Left colon (tissue), 2 donors: ENCODE results near the gene DPPA3. TPM values are rescaled to one million over a fixed set of nuclear protein-coding genes. Genes with fewer than 3 reads are reported as not detected.
"Not testable (repeated sequence)": the region's sequence is repeated elsewhere in the genome, so short reads cannot be mapped to it uniquely, and the experiment has no call there.

Experiments
- ATAC-seq: fragments of 200-7000 bp; cut with Tn5 transposase; one replicate; pipeline ENCODE4 v1.9.1; 2020; ENCODE audit warnings: mild to moderate bottlenecking, moderate library complexity
- DNase-seq, 2 donors: peaks; one replicate each; pipeline ENCODE4 v3.0.0-alpha.2; 2020
- intact Hi-C, 2 donors: fragments of 100-400 bp; cut with DNase I in 1 of 2; cut with micrococcal nuclease in 1 of 2; formaldehyde crosslinking; loops; one replicate each; pipeline versions ENCODE4 v1.11.2 to v1.14.0; 2022; cut with DNase I, micrococcal nuclease
- long read RNA-seq: library from polyadenylated mRNA; unstranded; transcript quantifications from one replicate; pipeline ENCODE4 v2.0.0, GENCODE V29; 2021
- total RNA-seq, 2 donors: library from RNA; stranded (reverse); fragmentation: NEBNext Ultra II Directional; extraction: Animal tissue kit (Norgen Biotek cat#: 25700); gene quantifications; one replicate each; pipeline ENCODE4 v1.2.1, GENCODE V29; 2021
- donor health status: DM: no; HTN: no; CAD: no.
- donor health status: DM: yes; HTN: yes; CAD: no.

DPPA3 gene
- not detected for total RNA-seq
- long read RNA-seq = 0 reads

GRCh38 chr12:7711133-7711532 lies at the start of gene DPPA3:
TSS of gene DPPA3 (plus strand) at chr12:7711433. CDS start at chr12:7711571, 138 bp downstream.
- intact Hi-C loops = no loop called here
- DNase-seq (no peak), ATAC-seq (no peak)

- intact Hi-C loops = no loop called here
- ATAC-seq (no peak), DNase-seq (no peak)
Measured at GRCh38 chr12:7661741-7662140, 49.5 kb upstream of the DPPA3 start.

- intact Hi-C loops = no loop called here
- DNase-seq = no peak
- ATAC-seq = peak; percentile 84
Measured at GRCh38 chr12:7666595-7666994, 44.6 kb upstream of the DPPA3 start.

- no peak for DNase-seq
- peak; percentile 20 for ATAC-seq
- intact Hi-C loops = no loop called here
Measured at GRCh38 chr12:7667125-7667524, 44.1 kb upstream of the DPPA3 start.

- DNase-seq = no peak
- no peak for ATAC-seq
Measured at GRCh38 chr12:7668171-7668570, 43.1 kb upstream of the DPPA3 start.

GRCh38 chr12:7675455-7675854 lies 35.8 kb upstream of the DPPA3 start:
- DNase-seq, intact Hi-C loops, ATAC-seq: not testable (repeated sequence)

More at GRCh38 chr12:7668171-7668570, 43.1 kb upstream of the DPPA3 start:
- intact Hi-C loops = no loop called here

GRCh38 chr12:7677432-7677888 lies 33.8 kb upstream of the DPPA3 start:
- intact Hi-C loops, ATAC-seq, DNase-seq: not testable (repeated sequence)

- DNase-seq (no peak), ATAC-seq (no peak)
- intact Hi-C loops = no loop called here
Measured at GRCh38 chr12:7678744-7679143, 32.5 kb upstream of the DPPA3 start.

- intact Hi-C loops = no loop called here
- DNase-seq = no peak
Measured at GRCh38 chr12:7679251-7680045, 31.8 kb upstream of the DPPA3 start.

GRCh38 chr12:7681535-7681934 lies 29.7 kb upstream of the DPPA3 start:
- ATAC-seq (no peak), DNase-seq (no peak)
- intact Hi-C loops = no loop called here

More at GRCh38 chr12:7679251-7680045, 31.8 kb upstream of the DPPA3 start:
- ATAC-seq = no peak

- ATAC-seq (no peak), DNase-seq (no peak)
- intact Hi-C loops = no loop called here
Measured at GRCh38 chr12:7693793-7694192, 17.4 kb upstream of the DPPA3 start.

GRCh38 chr12:7694556-7695236 lies 16.5 kb upstream of the DPPA3 start:
- DNase-seq = no peak
- intact Hi-C loops = no loop called here
- no peak for ATAC-seq

GRCh38 chr12:7695237-7695560 lies 16.0 kb upstream of the DPPA3 start:
- intact Hi-C loops = no loop called here
- no peak for DNase-seq
- no peak for ATAC-seq

GRCh38 chr12:7695566-7696197 lies 15.6 kb upstream of the DPPA3 start, which contains the start of gene GDF3:
TSS of gene GDF3 (minus strand) at chr12:7695775. CDS start at chr12:7695728, 47 bp downstream.
- intact Hi-C loops = no loop called here
- DNase-seq = no peak
- ATAC-seq = no peak

GRCh38 chr12:7705846-7706245 lies 5.4 kb upstream of the DPPA3 start:
- DNase-seq = no peak
- intact Hi-C loops = no loop called here
- no peak for ATAC-seq

GRCh38 chr12:7709969-7710675 lies 1.1 kb upstream of the DPPA3 start:
- intact Hi-C loops = no loop called here
- ATAC-seq = no peak

GRCh38 chr12:7712841-7713442 lies 1.7 kb downstream of the DPPA3 start:
- DNase-seq (no peak), ATAC-seq (no peak)
- intact Hi-C loops = no loop called here

More at GRCh38 chr12:7709969-7710675, 1.1 kb upstream of the DPPA3 start:
- DNase-seq = no peak

GRCh38 chr12:7716381-7716780 lies 5.1 kb downstream of the DPPA3 start:
- DNase-seq = no peak
- ATAC-seq = no peak
- intact Hi-C loops = no loop called here
